Panc1 (cell line): ENCODE measurements around the gene DPM2.

Experiments
- CTCF ChIP-seq: fragments of 450-650 bp; IDR thresholded peaks from 2 replicates; pipeline ENCODE4 v1.5.1; 2017; ENCODE audit warnings: mild to moderate bottlenecking
- TF ChIP-seq, protein P1 (sequence below), 2 experiments: IDR thresholded peaks; 2 replicates each; pipeline ENCODE4 v1.6.1; 2011 to 2012; ENCODE audit warnings: low read depth in 2 of 2, control low read depth in 1 of 2, low read length in 1 of 2, mild to moderate bottlenecking in 1 of 2, moderate library complexity in 1 of 2; ENCODE audit not compliant: insufficient read depth in 1 of 2

- TF ChIP-seq CTCF, result no peak
- TF ChIP-seq, protein P1, sequence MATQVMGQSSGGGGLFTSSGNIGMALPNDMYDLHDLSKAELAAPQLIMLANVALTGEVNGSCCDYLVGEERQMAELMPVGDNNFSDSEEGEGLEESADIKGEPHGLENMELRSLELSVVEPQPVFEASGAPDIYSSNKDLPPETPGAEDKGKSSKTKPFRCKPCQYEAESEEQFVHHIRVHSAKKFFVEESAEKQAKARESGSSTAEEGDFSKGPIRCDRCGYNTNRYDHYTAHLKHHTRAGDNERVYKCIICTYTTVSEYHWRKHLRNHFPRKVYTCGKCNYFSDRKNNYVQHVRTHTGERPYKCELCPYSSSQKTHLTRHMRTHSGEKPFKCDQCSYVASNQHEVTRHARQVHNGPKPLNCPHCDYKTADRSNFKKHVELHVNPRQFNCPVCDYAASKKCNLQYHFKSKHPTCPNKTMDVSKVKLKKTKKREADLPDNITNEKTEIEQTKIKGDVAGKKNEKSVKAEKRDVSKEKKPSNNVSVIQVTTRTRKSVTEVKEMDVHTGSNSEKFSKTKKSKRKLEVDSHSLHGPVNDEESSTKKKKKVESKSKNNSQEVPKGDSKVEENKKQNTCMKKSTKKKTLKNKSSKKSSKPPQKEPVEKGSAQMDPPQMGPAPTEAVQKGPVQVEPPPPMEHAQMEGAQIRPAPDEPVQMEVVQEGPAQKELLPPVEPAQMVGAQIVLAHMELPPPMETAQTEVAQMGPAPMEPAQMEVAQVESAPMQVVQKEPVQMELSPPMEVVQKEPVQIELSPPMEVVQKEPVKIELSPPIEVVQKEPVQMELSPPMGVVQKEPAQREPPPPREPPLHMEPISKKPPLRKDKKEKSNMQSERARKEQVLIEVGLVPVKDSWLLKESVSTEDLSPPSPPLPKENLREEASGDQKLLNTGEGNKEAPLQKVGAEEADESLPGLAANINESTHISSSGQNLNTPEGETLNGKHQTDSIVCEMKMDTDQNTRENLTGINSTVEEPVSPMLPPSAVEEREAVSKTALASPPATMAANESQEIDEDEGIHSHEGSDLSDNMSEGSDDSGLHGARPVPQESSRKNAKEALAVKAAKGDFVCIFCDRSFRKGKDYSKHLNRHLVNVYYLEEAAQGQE (IDR thresholded peaks at IDR 0.05; ENCODE audit: insufficient read depth in 1 of 2, low read depth in 2 of 2, low read length in 1 of 2), result no peak
These were observed 33.1 kb downstream of the DPM2 start for GRCh38 chr9:127904561-127905003.
